NCI-H524 (cell line): ENCODE data around the gene EARS2.
A peak's percentile ranks its signal among the peaks of the same experiment; 100 is the strongest.
"Not testable (repeated sequence)": the region's sequence is repeated elsewhere in the genome, so short reads cannot be mapped to it uniquely, and the experiment has no call there.

Experiments
- DNase-seq, 2 experiments: peaks; one replicate each; lab custom pipeline; 2025; lab: John Stamatoyannopoulos, UW

EARS2 gene

GRCh38 chr16:23505671-23506605 lies 51.2 kb downstream of the EARS2 start:
- DNase-seq, result no peak

DNA sequence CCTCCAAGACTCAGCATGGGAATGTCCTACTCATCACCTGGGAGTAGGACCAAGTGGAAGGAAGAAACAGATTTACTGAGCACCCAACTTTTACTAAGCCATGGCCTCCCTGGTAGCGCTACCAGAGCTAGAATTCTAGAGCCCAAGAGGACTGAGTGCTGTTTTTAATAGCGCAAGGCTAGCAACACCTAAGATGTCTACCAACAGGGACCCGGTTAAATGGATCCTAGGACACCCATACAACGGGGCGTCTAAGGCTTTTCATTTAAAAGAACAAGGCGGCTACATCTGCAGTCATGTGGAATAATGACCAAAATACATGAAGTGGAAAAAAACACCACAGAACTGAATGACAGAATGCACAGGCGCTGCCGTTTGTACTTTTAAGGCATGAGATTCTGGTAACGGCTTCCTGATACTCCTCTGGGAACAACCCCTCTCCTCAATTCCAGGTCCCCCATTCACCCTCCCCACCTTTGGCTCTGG lies 51.9 kb downstream of the EARS2 start:
- DNase-seq, result no peak

DNA sequence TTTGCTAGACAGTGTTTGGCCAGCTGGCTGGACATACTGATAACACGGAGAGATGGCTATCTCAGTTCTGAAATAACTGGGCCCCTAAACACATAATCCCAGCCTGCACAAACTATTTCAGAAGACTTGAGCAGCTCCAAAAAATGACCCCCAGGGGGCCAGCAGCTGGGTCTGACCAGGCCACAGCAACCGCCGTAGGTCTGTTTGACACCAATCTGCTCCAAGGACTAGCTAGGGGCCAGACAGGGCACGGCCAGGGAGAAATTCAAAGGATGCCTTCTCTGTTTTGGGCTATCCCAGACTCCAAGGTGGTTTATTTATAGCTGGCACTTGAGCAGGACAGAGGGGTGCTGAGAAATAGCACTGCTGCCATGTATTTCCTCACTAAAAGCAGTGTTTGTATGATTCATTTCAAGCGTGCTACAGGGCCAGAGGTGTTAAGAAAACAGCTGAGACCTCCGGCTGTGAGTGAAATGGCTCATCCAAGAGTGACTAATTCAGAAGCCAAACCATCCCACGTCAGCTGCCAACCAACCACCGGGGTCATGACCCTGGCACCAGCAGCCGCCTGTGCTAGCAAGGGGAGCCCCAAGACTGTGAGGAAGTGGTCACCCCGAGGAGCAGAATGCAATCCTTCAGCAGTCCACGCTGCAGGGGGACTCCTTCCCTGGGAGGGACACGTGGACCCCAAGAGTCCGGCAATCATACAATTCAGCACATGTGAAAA lies 52.5 kb downstream of the EARS2 start:
- no peak for DNase-seq

GRCh38 chr16:23504076-23504452 lies 53.1 kb downstream of the EARS2 start:
- DNase-seq, result no peak

DNA sequence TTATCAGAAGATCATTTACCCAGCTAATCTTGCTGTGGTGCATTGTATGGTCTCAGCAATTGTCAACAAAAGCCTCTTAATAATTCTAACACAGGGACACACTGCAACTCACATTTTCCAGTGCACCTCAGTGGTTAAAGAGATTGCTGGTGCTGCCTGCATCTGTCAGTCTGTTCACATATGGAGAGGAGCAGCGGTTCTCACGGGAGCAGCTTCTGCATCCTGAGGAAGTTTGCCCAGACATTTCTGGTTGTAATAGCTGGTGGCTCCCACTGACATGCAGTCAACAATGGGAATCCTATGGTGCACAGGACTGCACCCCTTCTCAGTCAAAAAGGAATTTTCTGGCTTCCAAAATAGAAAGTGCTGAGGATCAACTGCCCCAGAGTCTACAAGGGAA lies 54.7 kb downstream of the EARS2 start:
- DNase-seq, result peak in 1 of 2 experiments; percentile 6

GRCh38 chr16:23501291-23501690 lies 55.9 kb downstream of the EARS2 start:
- DNase-seq, result no peak

DNA sequence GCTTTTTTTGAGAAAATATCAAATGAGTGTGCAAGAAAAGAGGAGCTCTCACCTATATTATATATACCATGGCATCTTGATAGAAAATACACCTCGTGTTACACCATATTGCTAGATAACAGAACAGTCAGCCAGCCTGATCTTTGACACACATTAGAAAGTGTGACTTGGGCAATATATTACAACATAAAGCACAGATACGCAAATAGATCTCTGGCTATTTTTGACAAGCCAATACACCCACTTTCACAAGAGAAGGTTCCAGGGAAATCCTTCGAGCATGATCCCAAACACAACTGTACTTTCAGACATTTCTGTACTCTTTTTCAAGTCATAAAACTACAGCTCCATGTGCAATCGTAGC lies 56.3 kb downstream of the EARS2 start:
- no peak for DNase-seq

- DNase-seq, result no peak
These were observed 56.8 kb downstream of the EARS2 start for GRCh38 chr16:23500212-23500861.

DNA sequence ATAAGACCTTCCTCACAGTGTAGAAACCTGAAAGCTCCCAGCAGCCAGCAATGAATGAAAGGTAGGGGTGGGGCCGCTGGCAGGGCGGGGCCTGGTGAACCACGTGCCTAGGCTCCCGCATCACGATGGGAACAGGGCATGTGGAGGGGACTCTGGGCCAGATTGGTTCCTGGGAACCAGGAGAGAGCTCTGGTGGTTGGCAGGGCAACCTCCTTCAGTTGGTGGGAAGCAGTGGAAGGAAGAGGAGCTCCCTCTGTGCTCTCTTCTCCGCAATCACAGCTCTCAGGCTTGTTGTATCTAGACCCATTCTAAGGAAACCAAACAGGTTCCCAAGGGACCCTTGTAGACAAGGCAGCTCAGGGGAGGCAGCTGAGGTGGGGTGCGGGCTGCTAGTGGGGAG lies 57.3 kb downstream of the EARS2 start:
- DNase-seq, result no peak

- DNase-seq, result no peak
These were observed 58.3 kb downstream of the EARS2 start for GRCh38 chr16:23498863-23499262.

GRCh38 chr16:23497543-23497868 lies 59.6 kb downstream of the EARS2 start:
- no peak for DNase-seq

DNA sequence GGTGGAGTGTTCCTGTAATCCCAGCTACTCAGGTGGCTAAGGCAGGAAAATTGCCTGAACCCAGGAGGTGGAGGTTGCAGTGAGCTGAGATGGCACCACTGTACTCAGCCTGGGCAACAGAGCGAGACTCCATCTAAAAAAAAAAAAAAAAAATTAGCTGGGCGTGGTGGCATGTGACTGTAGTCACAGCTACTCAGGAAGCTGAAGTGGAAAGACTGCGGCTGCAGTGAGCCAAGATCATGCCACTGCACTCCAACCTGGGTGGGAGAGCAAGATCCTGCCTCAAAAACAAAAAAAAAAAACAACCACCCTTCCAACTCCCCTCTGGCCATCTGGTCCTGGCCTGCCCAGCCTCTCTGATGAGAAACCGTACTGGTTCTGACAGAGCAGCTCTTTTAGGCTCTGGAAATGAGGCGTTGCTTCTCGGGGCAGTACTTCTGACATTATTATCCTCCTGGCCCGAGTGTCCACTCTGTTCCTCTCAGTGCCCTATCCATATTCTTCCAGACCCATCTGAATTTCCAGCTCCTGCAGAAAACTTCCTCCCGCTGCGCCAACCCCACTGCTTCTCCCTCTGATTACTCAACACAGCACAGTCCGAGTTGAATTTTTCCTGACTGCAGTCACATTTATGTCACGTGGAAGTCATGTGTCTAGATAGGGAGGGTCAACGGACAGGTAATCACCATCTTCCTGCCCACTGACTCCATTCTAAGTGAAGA lies 60.2 kb downstream of the EARS2 start:
- DNase-seq, result no peak

DNA sequence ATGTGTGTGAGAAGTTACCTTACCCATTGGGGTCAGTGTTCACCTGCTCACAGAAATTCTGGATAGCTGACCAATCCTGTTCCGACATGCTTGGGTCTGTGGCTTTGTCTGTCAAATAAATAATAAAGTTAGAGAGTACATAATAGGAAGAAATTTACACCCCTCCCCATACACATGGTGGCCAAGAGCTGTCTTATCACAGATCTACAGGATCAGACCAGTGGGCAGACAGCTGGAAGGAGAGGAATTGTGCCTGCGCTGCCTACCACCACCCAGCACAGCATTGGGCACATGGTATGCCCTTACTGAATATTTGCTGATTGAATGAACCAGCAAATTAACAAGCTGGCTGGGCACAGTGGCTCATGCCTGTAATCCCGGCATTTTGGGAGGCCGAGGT lies 61.5 kb downstream of the EARS2 start:
- DNase-seq, result no peak

GRCh38 chr16:23494188-23494587 lies 63.0 kb downstream of the EARS2 start:
- DNase-seq, result no peak

GRCh38 chr16:23491490-23492391 lies 65.4 kb downstream of the EARS2 start:
- no peak for DNase-seq

DNA sequence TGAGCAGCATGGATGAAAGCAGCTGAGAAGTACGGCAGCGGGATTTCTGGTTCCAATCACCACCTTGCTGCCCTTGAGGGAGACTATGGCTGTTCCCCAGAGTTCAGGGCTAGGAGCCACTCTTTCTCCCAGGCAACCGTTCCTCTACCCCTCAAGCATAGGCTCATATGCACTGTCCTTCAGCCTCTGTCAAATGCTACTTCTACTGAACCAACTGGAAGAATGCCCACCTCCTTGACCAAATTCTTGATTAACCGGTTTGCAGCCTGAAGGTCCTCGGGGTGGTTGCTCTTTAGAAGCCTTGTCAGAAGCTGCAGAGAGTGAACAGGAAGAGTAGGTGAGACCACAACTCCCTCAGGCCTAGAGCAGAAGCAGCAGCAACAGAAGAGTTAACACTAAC lies 70.7 kb downstream of the EARS2 start:
- DNase-seq, result no peak

GRCh38 chr16:23485841-23486240 lies 71.3 kb downstream of the EARS2 start:
- no peak for DNase-seq

- no peak for DNase-seq
These were observed 71.9 kb downstream of the EARS2 start for GRCh38 chr16:23485257-23485614.

- DNase-seq, result no peak
These were observed 72.5 kb downstream of the EARS2 start for GRCh38 chr16:23484510-23485256.

GRCh38 chr16:23483492-23483891 lies 73.7 kb downstream of the EARS2 start:
- DNase-seq, result not testable (repeated sequence)
